HG03457 (cell line): ENCODE data around the gene UPF2.

Experiments used
- ATAC-seq: cut with Tn5 transposase; IDR thresholded peaks from one replicate; pipeline ENCODE4 v1.9.1; 2021; ENCODE audit warnings: moderate number of reproducible peaks; ENCODE audit not compliant: unreplicated experiment

UPF2 gene

GRCh38 chr10:11871466-11871865, 171.1 kb downstream of the UPF2 start:
- no peak for ATAC-seq

GRCh38 chr10:11870900-11871400, 171.7 kb downstream of the UPF2 start:
- no peak for ATAC-seq

GRCh38 chr10:11870461-11870780, 172.2 kb downstream of the UPF2 start:
- ATAC-seq: no peak
